Endothelial cell of umbilical vein (primary cell): Measurements from ENCODE around the gene TCN2. TPM values are rescaled to one million over a fixed set of nuclear protein-coding genes. Genes with fewer than 3 reads are reported as not detected.

Experiments
- BruUV-seq: library from RNA; stranded (reverse); fragments of 400-500 nt; replicated peaks from 2 replicates; lab custom pipeline; 2021; lab: Mats Ljungman, UMichigan
- CTCF ChIA-PET: fragments of 300-600, 350-600 bp; sonication (Branson Sonifier 250); formaldehyde crosslinking; loops from one replicate; lab custom pipeline; 2021; ENCODE audit warnings: antibody characterized with exemption, inconsistent platforms; lab: Charles Lee
- POLR2A ChIA-PET: fragments of 300-600, 350-600 bp; sonication (Branson Sonifier 250); formaldehyde crosslinking; loops from one replicate; lab custom pipeline; 2021; ENCODE audit warnings: antibody characterized with exemption, inconsistent platforms; lab: Charles Lee
- DNase-seq: peaks from one replicate; pipeline ENCODE4 v3.0.0-alpha.2; 2011; ENCODE audit warnings: low read depth, low spot score
- FAIRE-seq: peaks from 2 replicates; lab custom pipeline; 2011; peaks lifted over from hg19 to GRCh38; lab: Jason Lieb, UNC
- H2AFZ ChIP-seq: 2 replicates; pipeline ENCODE4 v1.6.0; 2012; ENCODE audit warnings: low read depth, low read length, control low read depth, inconsistent platforms
- H3K27ac ChIP-seq: 2 replicates; pipeline ENCODE4 v1.5.1; 2011; ENCODE audit warnings: low read depth, mild to moderate bottlenecking, control low read depth, low read length, moderate library complexity; ENCODE audit not compliant: insufficient read depth
- H3K27me3 ChIP-seq, 2 experiments: 2 replicates each; pipeline versions ENCODE4 v1.6.0 to v1.6.1; 2011; ENCODE audit warnings: low read length in 2 of 2, mixed read lengths in 1 of 2; ENCODE audit not compliant: control insufficient read depth in 2 of 2, insufficient read depth in 2 of 2
- H3K36me3 ChIP-seq, 2 experiments: 2 replicates in 1 of 2; 3 replicates in 1 of 2; pipeline ENCODE4 v1.5.1; 2011; ENCODE audit warnings: low read length in 2 of 2, mild to moderate bottlenecking in 1 of 2, moderate library complexity in 1 of 2; ENCODE audit not compliant: control insufficient read depth in 2 of 2, insufficient read depth in 2 of 2; ENCODE audit errors: extremely low read depth in 1 of 2
- H3K4me1 ChIP-seq: 3 replicates; pipeline ENCODE4 v1.5.1; 2011; ENCODE audit warnings: mild to moderate bottlenecking, low read length; ENCODE audit not compliant: control insufficient read depth, insufficient read depth; ENCODE audit errors: extremely low read depth
- H3K4me2 ChIP-seq: 2 replicates; pipeline ENCODE4 v1.6.1; 2011; ENCODE audit warnings: low read length, control low read depth, mixed read lengths; ENCODE audit not compliant: insufficient read depth
- H3K4me3 ChIP-seq, 3 experiments: fragments of 200-600 bp in 1 of 3; sonication (generic), shearing (Covaris generic) in 1 of 3; replicated peaks in 1 of 3; 2 replicates each; pipeline ENCODE4 v1.5.1; 2011 to 2016; ENCODE audit warnings: control low read depth in 3 of 3, low read length in 3 of 3, mild to moderate bottlenecking in 2 of 3, inconsistent platforms in 1 of 3, low read depth in 1 of 3, moderate library complexity in 1 of 3; ENCODE audit not compliant: insufficient read depth in 1 of 3
- H3K79me2 ChIP-seq: 2 replicates; pipeline ENCODE4 v1.6.0; 2012; ENCODE audit warnings: low read length, inconsistent platforms; ENCODE audit not compliant: control insufficient read depth, insufficient read depth
- H3K9ac ChIP-seq: replicated peaks from 2 replicates; pipeline ENCODE3; 2011; ENCODE audit warnings: low read length, control low read depth; ENCODE audit not compliant: insufficient read depth; ENCODE audit errors: extremely low read depth
- H3K9me1 ChIP-seq: replicated peaks from 3 replicates; pipeline ENCODE4 v1.6.0; 2011; ENCODE audit warnings: mild to moderate bottlenecking, low read length; ENCODE audit not compliant: control insufficient read depth, insufficient read depth; ENCODE audit errors: extremely low read depth
- H3K9me3 ChIP-seq: replicated peaks from 2 replicates; pipeline ENCODE4 v1.5.1; 2012; ENCODE audit warnings: low read length, inconsistent platforms; ENCODE audit not compliant: control insufficient read depth, insufficient read depth
- H4K20me1 ChIP-seq: replicated peaks from 2 replicates; pipeline ENCODE3; 2011; ENCODE audit warnings: mild to moderate bottlenecking, low read length; ENCODE audit not compliant: control insufficient read depth, insufficient read depth; ENCODE audit errors: extremely low read depth
- CTCF ChIP-seq, 2 donors: IDR thresholded peaks; 1 replicate in 1 of 2; 2 replicates in 1 of 2; pipeline ENCODE4 v1.5.1; 2011; ENCODE audit warnings: low read length in 2 of 2, mild to moderate bottlenecking in 2 of 2, moderate library complexity in 2 of 2, control low read depth in 1 of 2, inconsistent platforms in 1 of 2, low read depth in 1 of 2; ENCODE audit not compliant: insufficient read depth in 1 of 2; ENCODE audit errors: extremely low read depth in 1 of 2
- EZH2 ChIP-seq: IDR thresholded peaks from 2 replicates; pipeline ENCODE4 v1.6.1; 2012; ENCODE audit warnings: borderline replicate concordance, low read depth, mild to moderate bottlenecking, moderate library complexity, low read length, inconsistent platforms; ENCODE audit not compliant: severe bottlenecking
- FOS ChIP-seq: IDR thresholded peaks from 2 replicates; pipeline ENCODE4 v1.6.1; 2011; ENCODE audit warnings: mild to moderate bottlenecking, low read length, moderate library complexity, borderline replicate concordance; ENCODE audit not compliant: insufficient read depth
- GATA2 ChIP-seq: IDR thresholded peaks from 2 replicates; pipeline ENCODE4 v1.7.0; 2011; ENCODE audit warnings: low read depth, mild to moderate bottlenecking, moderate library complexity, mixed read lengths, low read length; ENCODE audit not compliant: insufficient read length, insufficient read depth
- JUN ChIP-seq: IDR thresholded peaks from 2 replicates; pipeline ENCODE4 v1.6.1; 2011; ENCODE audit warnings: borderline replicate concordance, low read depth; ENCODE audit not compliant: insufficient read length, insufficient read depth
- MAX ChIP-seq: IDR thresholded peaks from 2 replicates; pipeline ENCODE4 v1.6.1; 2011; ENCODE audit not compliant: insufficient read depth, insufficient read length
- MYC ChIP-seq: IDR thresholded peaks from one replicate; pipeline ENCODE4 v1.6.1; 2011; ENCODE audit warnings: mild to moderate bottlenecking, low read depth, low read length
- POLR2A ChIP-seq: IDR thresholded peaks from 2 replicates; pipeline ENCODE4 v1.6.1; 2012; ENCODE audit warnings: low read depth, mild to moderate bottlenecking, control low read depth, low read length
- POLR2AphosphoS5 ChIP-seq: IDR thresholded peaks from 2 replicates; pipeline ENCODE4 v1.6.1; 2012; ENCODE audit warnings: low read depth, mild to moderate bottlenecking, control low read depth, low read length, moderate library complexity; ENCODE audit not compliant: insufficient read depth
- dilution Hi-C: fragments of 300-500 bp; cut with MboI; formaldehyde crosslinking; loops from one replicate; pipeline ENCODE4 v1.15.0; 2019; ENCODE audit warnings: low sequenced_read_pairs; ENCODE audit not compliant: extremely low pct_ligation_motif_present
- intact Hi-C: fragments of 100-400 bp; cut with micrococcal nuclease; formaldehyde crosslinking; loops from one replicate; pipeline ENCODE4 v1.10.0; 2022
- polyA plus RNA-seq, 4 experiments: library from polyadenylated mRNA; depleted of rRNA in 3 of 4; stranded (reverse) in 3 of 4; unstranded in 1 of 4; fragments of >200 nt; gene quantifications; 2 replicates each; pipeline versions ENCODE4 v1.2.1 to v1.2.3, GENCODE V29; 2011 to 2012; ENCODE audit warnings: missing spikeins in 1 of 4
- total RNA-seq: library from RNA; stranded (reverse); gene quantifications from 2 replicates; pipeline ENCODE4 v1.2.3, GENCODE V29; 2021

TCN2 gene
- total and polyA plus RNA-seq, 2 donors (not counting 3 experiments of a cell fraction or from before 2014, with no cell fraction given) = 80.6 to 188 TPM

- DNase-seq (no peak), FAIRE-seq (no peak)
- POLR2A ChIA-PET = no interaction called here
- H3K4me3 ChIP-seq = no peak overlapping the region
- H3K27ac ChIP-seq = no peak overlapping the region
- no peaks in the 10 kb centered on the region for H4K20me1 ChIP-seq
- no TSS peak for BruUV-seq
- no peak overlapping the region for H3K9ac ChIP-seq
- H3K4me1 ChIP-seq = peaks cover 18% of the 10 kb centered on the region
- H3K36me3 ChIP-seq = no peaks in the 10 kb centered on the region
- H3K9me1 ChIP-seq = no peaks in the 10 kb centered on the region
- H3K79me2 ChIP-seq = no peaks in the 10 kb centered on the region
- intact Hi-C loops = no loop called here
- H3K4me2 ChIP-seq = no peak overlapping the region
- CTCF ChIA-PET = interaction anchor here (1.5 kb wide), 1 partner anchor 84 kb away, joined by 10 read pairs; no protein-coding TSS in a partner anchor
- TF ChIP-seq EZH2 = no peak
- no peak for TF ChIP-seq MYC
- no peak for TF ChIP-seq MAX
- H3K9me3 ChIP-seq = no peaks in the 10 kb centered on the region
- dilution Hi-C loops = no loop called here
- no peak overlapping the region for H2AFZ ChIP-seq
- H3K27me3 ChIP-seq = no peaks in the 10 kb centered on the region
Measured at GRCh38 chr22:30671071-30671470, 64.1 kb downstream of the TCN2 start.

DNA sequence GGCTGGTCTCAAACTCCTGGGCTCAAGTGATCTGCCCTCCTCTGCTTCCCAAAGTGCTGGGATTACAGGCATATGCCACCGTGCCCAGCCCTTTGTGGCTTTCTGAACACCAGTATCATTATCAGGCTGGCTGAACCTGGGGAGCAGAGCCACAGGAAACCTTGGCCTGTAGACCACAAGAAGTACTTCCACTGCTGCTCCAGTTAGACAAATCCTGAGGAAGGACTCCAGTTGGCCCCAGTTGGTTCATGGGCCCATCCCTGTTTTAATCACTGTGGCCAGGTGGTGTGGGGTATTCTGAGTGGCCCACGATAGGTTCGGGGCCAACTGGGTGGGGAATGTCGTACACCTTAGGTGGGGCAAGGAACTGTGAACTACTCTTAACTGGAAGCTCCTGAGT lies 66.2 kb downstream of the TCN2 start:
- ChIA-PET POLR2A (no interaction called here), CTCF (interaction anchor here (1.0 to 1.5 kb wide), 3 partner anchors 11 to 82 kb away, joined by 3 to 4 read pairs (median 4); no protein-coding TSS in a partner anchor)
- peaks cover 10% of the 10 kb centered on the region for H3K4me1 ChIP-seq
- no peak overlapping the region for H3K4me2 ChIP-seq
- FAIRE-seq (no peak), DNase-seq (no peak)
- H2AFZ ChIP-seq = no peak overlapping the region
- H3K9ac ChIP-seq = no peak overlapping the region
- no peaks in the 10 kb centered on the region for H4K20me1 ChIP-seq
- no peaks in the 10 kb centered on the region for H3K36me3 ChIP-seq
- no peak overlapping the region for H3K27ac ChIP-seq
- no peak overlapping the region for H3K4me3 ChIP-seq
- intact Hi-C loops = no loop called here
- no peaks in the 10 kb centered on the region for H3K9me1 ChIP-seq
- no peaks in the 10 kb centered on the region for H3K9me3 ChIP-seq
- dilution Hi-C loops = no loop called here
- no TSS peak for BruUV-seq
- TF ChIP-seq GATA2 = no peak
- no peak for TF ChIP-seq MAX
- TF ChIP-seq POLR2A = no peak
- TF ChIP-seq EZH2 = no peak
- TF ChIP-seq CTCF (IDR thresholded peaks at IDR 0.05; ENCODE audit: extremely low read depth in 1 of 2, insufficient read depth in 1 of 2, low read depth in 1 of 2, low read length in 2 of 2) = no peak
- TF ChIP-seq POLR2AphosphoS5 = no peak
- TF ChIP-seq MYC = no peak
- no peak for TF ChIP-seq JUN
- TF ChIP-seq FOS = no peak
- H3K27me3 ChIP-seq = no peaks in the 10 kb centered on the region
- H3K79me2 ChIP-seq = no peaks in the 10 kb centered on the region
